Panc1 (cell line): ENCODE measurements around the gene ANAPC1. TPM values are rescaled to one million over a fixed set of nuclear protein-coding genes. Genes with fewer than 3 reads are reported as not detected.
"Not testable (repeated sequence)": the region's sequence is repeated elsewhere in the genome, so short reads cannot be mapped to it uniquely, and the experiment has no call there.

Experiments
- ATAC-seq: fragments of 200-7000 bp; cut with Tn5 transposase; 2 replicates; pipeline ENCODE4 v1.9.1; 2020; ENCODE audit warnings: mild to moderate bottlenecking, moderate library complexity
- BruUV-seq: library from RNA; stranded (reverse); fragments of 400-500 nt; replicated peaks from 2 replicates; lab custom pipeline; 2021; lab: Mats Ljungman, UMichigan
- CTCF ChIA-PET: fragments of 300-600 bp; sonication (Branson Sonifier 250); formaldehyde crosslinking; loops from one replicate; lab custom pipeline; 2022; ENCODE audit warnings: antibody characterized with exemption; lab: Charles Lee
- POLR2A ChIA-PET: fragments of 300-600 bp; sonication (Branson Sonifier 250); formaldehyde crosslinking; loops from one replicate; lab custom pipeline; 2022; ENCODE audit warnings: antibody characterized with exemption; lab: Charles Lee
- DNase-seq: peaks from one replicate; pipeline ENCODE4 v3.0.0-alpha.2; 2010; ENCODE audit warnings: low read depth, low spot score
- H3K27ac ChIP-seq: 2 replicates; pipeline ENCODE4 v1.5.1; 2011; ENCODE audit warnings: mild to moderate bottlenecking, low read length, inconsistent platforms
- H3K27me3 ChIP-seq: fragments of 200-500 bp; sonication (Bioruptor generic); 2 replicates; pipeline ENCODE4 v1.6.0; 2014; ENCODE audit warnings: low read length, inconsistent platforms; ENCODE audit not compliant: control insufficient read depth, insufficient read depth
- H3K36me3 ChIP-seq: fragments of 200-500 bp; sonication (Bioruptor generic); 2 replicates; pipeline ENCODE4 v1.5.1; 2014; ENCODE audit warnings: inconsistent platforms, mild to moderate bottlenecking, low read length, moderate library complexity; ENCODE audit not compliant: control insufficient read depth, insufficient read depth
- H3K4me1 ChIP-seq: 2 replicates; pipeline ENCODE4 v1.5.1; 2011; ENCODE audit warnings: inconsistent platforms, mild to moderate bottlenecking, low read length, moderate library complexity; ENCODE audit not compliant: control insufficient read depth, insufficient read depth
- H3K4me3 ChIP-seq, 2 experiments: 2 replicates each; pipeline ENCODE4 v1.5.1; 2011 to 2012; ENCODE audit warnings: low read depth in 2 of 2, low read length in 2 of 2, mild to moderate bottlenecking in 2 of 2, inconsistent platforms in 1 of 2, moderate library complexity in 1 of 2
- H3K9me3 ChIP-seq: fragments of 200-500 bp; sonication (Bioruptor generic); 2 replicates; pipeline ENCODE4 v1.5.1; 2014; ENCODE audit warnings: low read depth, mild to moderate bottlenecking, inconsistent platforms, low read length, moderate library complexity; ENCODE audit not compliant: control insufficient read depth, insufficient read depth
- CTCF ChIP-seq: fragments of 450-650 bp; IDR thresholded peaks from 2 replicates; pipeline ENCODE4 v1.5.1; 2017; ENCODE audit warnings: mild to moderate bottlenecking
- POLR2AphosphoS5 ChIP-seq: IDR thresholded peaks from 2 replicates; pipeline ENCODE4 v1.6.1; 2012; ENCODE audit warnings: mild to moderate bottlenecking, low read depth, low read length, moderate library complexity
- REST ChIP-seq, 2 experiments: IDR thresholded peaks; 2 replicates each; pipeline ENCODE4 v1.6.1; 2011 to 2012; ENCODE audit warnings: low read depth in 2 of 2, control low read depth in 1 of 2, low read length in 1 of 2, mild to moderate bottlenecking in 1 of 2, moderate library complexity in 1 of 2; ENCODE audit not compliant: insufficient read depth in 1 of 2
- SIN3A ChIP-seq: IDR thresholded peaks from 2 replicates; pipeline ENCODE4 v1.6.1; 2012; ENCODE audit warnings: low read depth, mild to moderate bottlenecking, low read length, moderate library complexity, borderline replicate concordance; ENCODE audit not compliant: insufficient read depth
- TCF7L2 ChIP-seq: IDR thresholded peaks from 2 replicates; pipeline ENCODE4 v1.6.1; 2011; ENCODE audit warnings: mild to moderate bottlenecking, low read depth, low read length, inconsistent platforms
- in situ Hi-C: cut with HindIII; loops from 2 replicates; pipeline ENCODE4 v1.10.0; 2016; ENCODE audit warnings: low sequenced_read_pairs, low pct_unique_long_range_greater_than_20kb
- intact Hi-C: fragments of 100-400 bp; cut with micrococcal nuclease; formaldehyde crosslinking; loops from one replicate; pipeline ENCODE4 v1.10.0; 2022; ENCODE audit not compliant: unreplicated experiment
- total RNA-seq: library from RNA; stranded (reverse); gene quantifications from one replicate; pipeline ENCODE4 v1.2.1, GENCODE V29; 2021; ENCODE audit not compliant: unreplicated experiment

The ANAPC1 gene
- total RNA-seq, 1 experiment from 2014 or later = 75.1 TPM

DNA sequence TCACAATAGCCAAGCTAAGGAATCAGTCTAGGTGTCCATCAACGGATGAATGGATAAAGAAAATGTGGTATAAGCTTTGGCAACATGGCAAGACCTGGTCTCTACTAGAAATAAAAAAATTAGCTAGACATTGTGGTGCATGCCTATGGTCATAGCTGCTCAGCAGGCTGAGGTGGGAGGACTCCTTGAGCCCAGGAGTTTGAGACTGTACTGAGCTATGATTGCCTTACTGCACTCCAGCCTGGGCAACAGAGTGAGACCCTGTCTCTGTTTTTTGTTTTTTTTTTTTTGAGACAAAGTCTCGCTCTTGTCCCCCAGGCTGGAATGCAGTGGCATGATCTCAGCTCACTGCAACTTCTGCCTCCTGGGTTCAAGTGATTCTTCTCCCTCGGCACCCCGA lies 26.0 kb upstream of the ANAPC1 start:
- intact Hi-C loops, ATAC-seq, CTCF ChIA-PET, H3K27ac ChIP-seq, POLR2A ChIA-PET, DNase-seq, H3K36me3 ChIP-seq, H3K9me3 ChIP-seq, H3K27me3 ChIP-seq, in situ Hi-C loops, H3K4me3 ChIP-seq, BruUV-seq: not testable (repeated sequence)
- H3K4me1 ChIP-seq = peaks cover 13% of the 10 kb centered on the region; the same call in 1 of the 2 replicates

DNA sequence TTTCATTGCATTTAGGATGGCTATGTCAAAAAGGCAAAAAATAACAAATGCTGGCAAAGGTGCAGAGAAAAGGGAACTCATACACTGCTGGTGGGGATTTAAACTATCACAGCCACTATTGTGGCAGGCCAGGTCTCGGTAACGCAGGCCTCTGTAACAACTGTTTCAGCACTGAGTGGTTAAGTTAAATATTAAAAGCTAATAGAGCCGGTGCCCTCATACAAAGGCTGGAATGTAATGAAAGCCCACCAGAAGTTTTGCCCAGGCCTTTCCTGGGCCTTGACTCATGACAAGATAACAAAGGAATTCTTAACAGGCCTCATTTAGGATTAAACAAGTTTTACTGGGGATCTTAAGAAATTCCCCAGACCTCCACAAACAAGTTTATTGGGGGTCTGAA lies 25.1 kb upstream of the ANAPC1 start:
- POLR2A ChIA-PET = no interaction called here
- DNase-seq (no peak), ATAC-seq (no peak)
- BruUV-seq = no TSS peak
- Histone ChIP-seq H3K36me3 (no peaks in the 10 kb centered on the region), H3K27me3 (no peaks in the 10 kb centered on the region), H3K9me3 (no peaks in the 10 kb centered on the region), H3K4me1 (peaks cover 13% of the 10 kb centered on the region; the same call in 1 of the 2 replicates), H3K4me3 (no peak overlapping the region), H3K27ac (no peak overlapping the region)
- in situ Hi-C loops = no loop called here
- TF ChIP-seq REST (IDR thresholded peaks at IDR 0.05; ENCODE audit: insufficient read depth in 1 of 2, low read depth in 2 of 2, low read length in 1 of 2) (no peak), POLR2AphosphoS5 (no peak), SIN3A (no peak), CTCF (no peak), TCF7L2 (no peak)
- CTCF ChIA-PET = no interaction called here
- intact Hi-C loops = no loop called here

GRCh38 chr2:111908578-111908977 lies 24.6 kb upstream of the ANAPC1 start:
- no peaks in the 10 kb centered on the region for H3K36me3 ChIP-seq
- ChIA-PET CTCF (no interaction called here), POLR2A (no interaction called here)
- H3K27ac ChIP-seq = no peak overlapping the region
- ATAC-seq = no peak
- no peak for TF ChIP-seq SIN3A
- no peak for TF ChIP-seq REST (IDR thresholded peaks at IDR 0.05; ENCODE audit: insufficient read depth in 1 of 2, low read depth in 2 of 2, low read length in 1 of 2)
- no peak for TF ChIP-seq TCF7L2
- TF ChIP-seq CTCF = no peak
- in situ Hi-C loops = no loop called here
- H3K4me1 ChIP-seq = peaks cover 13% of the 10 kb centered on the region; the same call in 1 of the 2 replicates
- H3K27me3 ChIP-seq = no peaks in the 10 kb centered on the region
- BruUV-seq = no TSS peak
- no peaks in the 10 kb centered on the region for H3K9me3 ChIP-seq
- DNase-seq = no peak
- intact Hi-C loops = no loop called here
- no peak overlapping the region for H3K4me3 ChIP-seq
